IPS DF 6.9 (cell line): ENCODE measurements around the gene OR10R2.

Experiments
- DNase-seq: peaks from one replicate; pipeline ENCODE4 v3.0.0-alpha.2; 2013; ENCODE audit warnings: low read depth, low spot score
- H3K27ac ChIP-seq: one replicate; pipeline ENCODE4 v1.5.1; 2013; ENCODE audit warnings: low read length, control low read depth
- H3K27me3 ChIP-seq: 2 replicates; pipeline ENCODE4 v1.6.1; 2013; ENCODE audit warnings: mild to moderate bottlenecking, low read length; ENCODE audit not compliant: control insufficient read depth, insufficient read depth
- H3K36me3 ChIP-seq: 2 replicates; pipeline ENCODE4 v1.6.1; 2013; ENCODE audit warnings: low read length; ENCODE audit not compliant: control insufficient read depth, insufficient read depth
- H3K4me1 ChIP-seq: 2 replicates; pipeline ENCODE4 v1.6.1; 2013; ENCODE audit warnings: low read length; ENCODE audit not compliant: control insufficient read depth, insufficient read depth
- H3K4me3 ChIP-seq: 2 replicates; pipeline ENCODE4 v1.5.1; 2013; ENCODE audit warnings: mild to moderate bottlenecking, low read length
- H3K9me3 ChIP-seq: 2 replicates; pipeline ENCODE4 v1.6.1; 2013; ENCODE audit warnings: low read length, inconsistent platforms; ENCODE audit not compliant: control insufficient read depth, insufficient read depth
- WGBS: extraction: QIAGEN DNeasy Blood & Tissue Kit; methylation state at CpG from one replicate; pipeline ENCODE4 v1.1.7; 2013; ENCODE audit warnings: mixed read lengths, missing lambda C conversion rate; ENCODE audit not compliant: insufficient read length, insufficient coverage; 5-methylcytosine and 5-hydroxymethylcytosine counted together

OR10R2 gene

DNA sequence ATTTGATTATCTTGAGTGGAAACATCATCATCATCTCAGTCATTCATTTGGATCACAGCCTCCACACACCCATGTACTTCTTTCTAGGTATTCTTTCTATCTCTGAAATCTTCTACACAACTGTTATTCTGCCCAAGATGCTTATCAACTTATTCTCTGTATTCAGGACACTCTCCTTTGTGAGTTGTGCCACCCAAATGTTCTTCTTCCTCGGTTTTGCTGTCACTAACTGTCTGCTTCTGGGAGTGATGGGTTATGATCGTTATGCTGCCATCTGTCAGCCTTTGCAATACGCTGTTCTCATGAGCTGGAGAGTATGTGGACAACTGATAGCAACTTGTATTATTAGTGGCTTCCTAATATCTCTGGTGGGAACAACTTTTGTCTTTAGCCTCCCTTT, 19.3 kb downstream of the OR10R2 start:
- H3K4me1 ChIP-seq = no peaks in the 10 kb centered on the region
- H3K27ac ChIP-seq = no peak overlapping the region
- H3K4me3 ChIP-seq = no peak overlapping the region
- no peak for DNase-seq
- H3K36me3 ChIP-seq = no peaks in the 10 kb centered on the region
- H3K9me3 ChIP-seq = no peaks in the 10 kb centered on the region
- no peaks in the 10 kb centered on the region for H3K27me3 ChIP-seq
- no CpG with 5 or more reads among the region's 3 CpGs for WGBS

DNA sequence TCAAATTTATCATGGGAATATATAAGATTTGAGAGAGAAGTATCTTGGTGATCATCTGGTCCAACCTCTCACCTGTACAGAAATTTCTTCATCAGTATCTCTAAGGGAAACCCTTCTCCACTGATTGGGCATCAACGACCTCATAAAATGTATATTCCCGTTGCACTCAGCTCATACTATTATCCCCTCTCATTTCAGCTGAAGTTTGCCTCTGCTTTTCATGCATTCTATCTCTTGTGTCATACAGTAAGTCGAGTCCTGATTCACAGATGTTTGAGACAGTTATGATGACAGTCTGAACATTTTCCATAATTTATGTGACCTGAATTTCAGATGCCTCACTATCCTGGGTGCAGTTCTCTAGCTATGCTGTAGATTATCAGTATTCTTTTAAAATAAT, 21.0 kb downstream of the OR10R2 start:
- H3K9me3 ChIP-seq = no peaks in the 10 kb centered on the region
- DNase-seq = no peak
- no peaks in the 10 kb centered on the region for H3K4me1 ChIP-seq
- no peak overlapping the region for H3K4me3 ChIP-seq
- WGBS = no CpG with 5 or more reads among the region's 3 CpGs
- H3K27me3 ChIP-seq = no peaks in the 10 kb centered on the region
- H3K27ac ChIP-seq = no peak overlapping the region
- no peaks in the 10 kb centered on the region for H3K36me3 ChIP-seq

DNA sequence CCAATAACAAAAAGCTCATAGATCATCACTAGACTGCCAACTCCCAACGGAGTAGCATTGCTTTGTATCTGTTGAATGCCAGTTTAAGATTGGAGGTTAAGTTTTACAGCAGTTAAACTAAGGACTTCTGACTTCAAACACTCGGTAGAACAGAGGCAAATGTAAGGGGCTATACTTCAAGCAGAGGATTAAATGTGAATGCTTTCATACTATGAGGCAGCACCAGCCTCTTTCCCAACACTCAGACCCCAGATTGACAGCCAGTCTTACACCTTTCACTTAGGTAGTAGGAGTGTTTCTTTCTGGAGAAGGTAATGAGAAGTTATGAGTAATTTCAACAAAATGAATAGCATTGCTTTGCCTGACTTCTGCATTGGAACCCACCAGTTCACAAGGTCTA, 22.8 kb downstream of the OR10R2 start:
- Histone ChIP-seq H3K9me3 (no peaks in the 10 kb centered on the region), H3K27ac (no peak overlapping the region), H3K4me1 (no peaks in the 10 kb centered on the region), H3K4me3 (no peak overlapping the region), H3K36me3 (no peaks in the 10 kb centered on the region), H3K27me3 (no peaks in the 10 kb centered on the region)
- WGBS = no CpG with 5 or more reads among the region's 2 CpGs
- DNase-seq = no peak

DNA sequence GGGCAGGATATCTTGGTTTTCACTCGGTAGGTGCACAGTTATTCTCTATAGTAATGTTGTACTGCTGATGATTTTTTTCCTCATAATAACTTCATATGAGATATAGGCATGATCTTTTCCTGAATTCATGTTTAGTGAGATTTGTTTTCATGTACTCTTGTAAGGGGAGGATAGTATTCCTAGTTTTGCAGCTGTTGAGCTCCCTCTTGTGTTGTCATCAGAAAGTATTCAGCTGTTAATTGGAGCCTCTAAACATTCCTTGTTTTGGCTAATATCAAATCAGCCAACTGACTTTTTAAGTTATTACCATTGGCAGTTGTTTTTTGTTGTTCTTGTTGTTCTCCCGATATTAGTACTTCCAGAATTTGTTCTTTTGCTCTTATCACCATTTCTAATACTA, 24.4 kb downstream of the OR10R2 start:
- no peak overlapping the region for H3K4me3 ChIP-seq
- H3K27me3 ChIP-seq = no peaks in the 10 kb centered on the region
- DNase-seq = peak; percentile 9
- H3K4me1 ChIP-seq = no peaks in the 10 kb centered on the region
- no peak overlapping the region for H3K27ac ChIP-seq
- H3K9me3 ChIP-seq = no peaks in the 10 kb centered on the region
- WGBS = no CpG with 5 or more reads among the region's 2 CpGs
- no peaks in the 10 kb centered on the region for H3K36me3 ChIP-seq

DNA sequence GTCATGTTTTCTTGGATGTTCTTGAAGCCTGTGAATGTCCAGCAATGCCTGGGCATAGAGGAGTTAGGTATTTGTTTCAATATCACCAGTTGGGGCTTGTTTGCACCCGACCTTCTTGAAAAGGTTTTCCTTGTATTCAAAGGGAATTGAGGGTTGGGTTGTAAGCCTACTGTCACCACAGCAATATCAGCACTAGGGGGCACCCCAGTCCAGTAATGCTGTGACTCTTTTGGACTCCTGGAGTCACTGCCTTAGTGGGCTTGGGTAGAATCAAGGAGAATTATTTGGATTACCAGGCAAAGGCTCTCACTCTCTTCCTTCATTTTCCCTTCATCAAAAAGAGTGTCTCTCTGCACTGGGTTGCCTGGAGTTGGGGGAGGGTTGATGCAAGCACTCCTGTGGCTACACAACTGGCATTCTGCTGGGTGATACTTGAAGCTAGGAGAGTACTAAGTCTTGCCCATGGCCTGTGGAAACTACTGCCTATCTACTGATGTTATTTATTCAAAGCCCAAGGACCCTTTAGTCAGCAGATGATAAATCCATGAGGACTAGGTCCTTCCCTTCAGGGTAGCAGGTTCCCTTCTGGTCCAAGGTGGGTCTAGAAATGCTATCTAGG, 34.5 kb downstream of the OR10R2 start:
- peak; percentile 63 for DNase-seq
- H3K4me3 ChIP-seq = no peak overlapping the region
- no peaks in the 10 kb centered on the region for H3K9me3 ChIP-seq
- H3K36me3 ChIP-seq = no peaks in the 10 kb centered on the region
- H3K27ac ChIP-seq = no peak overlapping the region
- no peaks in the 10 kb centered on the region for H3K27me3 ChIP-seq
- H3K4me1 ChIP-seq = 0 out of 2 replicates have a peak, but pooled peaks cover 1% of the 10 kb centered on the region
- no CpG with 5 or more reads among the region's 1 CpG for WGBS

DNA sequence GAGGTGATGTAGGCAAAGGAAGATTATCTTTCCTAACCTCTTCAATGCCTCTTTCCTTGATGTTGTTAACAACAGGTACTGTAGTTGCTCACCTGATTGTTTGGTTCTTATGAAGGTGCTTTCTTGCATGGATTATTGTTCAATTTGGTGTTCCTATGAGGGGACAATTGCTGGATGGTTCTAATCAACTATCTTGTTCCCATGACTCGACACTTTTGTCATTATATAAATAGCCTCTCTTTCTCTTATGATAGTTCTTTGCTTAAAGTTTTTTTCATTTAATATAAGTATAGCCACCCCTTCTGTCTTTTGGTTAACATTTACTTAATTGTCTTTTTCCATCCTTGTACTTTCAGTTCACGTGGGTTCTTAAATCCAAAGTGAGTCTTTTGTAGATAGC, 35.5 kb downstream of the OR10R2 start:
- no CpG with 5 or more reads among the region's 2 CpGs for WGBS
- DNase-seq = no peak
- Histone ChIP-seq H3K9me3 (no peaks in the 10 kb centered on the region), H3K27ac (no peak overlapping the region), H3K27me3 (no peaks in the 10 kb centered on the region), H3K36me3 (no peaks in the 10 kb centered on the region), H3K4me1 (0 out of 2 replicates have a peak, but pooled peaks cover 1% of the 10 kb centered on the region), H3K4me3 (no peak overlapping the region)

DNA sequence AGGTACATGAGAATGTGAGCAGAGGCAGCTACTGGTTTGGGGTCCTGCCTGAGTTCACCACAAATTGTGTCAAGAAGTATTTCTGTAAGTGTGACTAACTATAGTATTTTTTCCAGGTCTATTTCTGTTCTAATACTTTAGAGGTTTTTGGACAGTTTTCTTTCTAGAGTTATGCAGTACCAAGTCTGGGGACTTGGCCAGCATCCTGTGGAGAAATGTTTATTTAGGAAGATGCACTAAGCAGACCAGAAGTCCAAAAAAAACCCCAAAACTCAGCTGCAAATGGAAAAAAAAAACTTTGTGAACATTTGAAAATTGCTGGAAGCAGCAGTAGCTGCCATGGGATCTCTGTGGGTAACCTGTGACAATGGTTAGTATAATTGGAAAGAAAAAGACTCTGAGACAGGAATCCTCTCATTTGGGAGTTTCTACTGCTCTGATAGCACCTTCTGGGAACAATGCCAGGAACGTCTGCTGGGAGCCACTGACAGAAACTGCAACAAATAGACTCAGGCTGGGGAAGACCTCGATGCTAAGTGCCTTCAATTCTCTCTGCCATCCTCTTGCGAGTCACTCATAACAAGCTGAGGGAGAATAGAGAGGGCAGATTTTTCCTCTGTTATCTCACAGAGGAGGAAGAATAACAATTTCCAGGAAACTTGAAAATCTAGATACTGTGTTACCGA, 37.6 kb downstream of the OR10R2 start:
- Histone ChIP-seq H3K27ac (no peak overlapping the region), H3K36me3 (no peaks in the 10 kb centered on the region), H3K9me3 (no peaks in the 10 kb centered on the region), H3K4me1 (0 out of 2 replicates have a peak, but pooled peaks cover 1% of the 10 kb centered on the region), H3K27me3 (no peaks in the 10 kb centered on the region), H3K4me3 (no peak overlapping the region)
- no peak for DNase-seq
- WGBS = no CpG with 5 or more reads among the region's 4 CpGs

DNA sequence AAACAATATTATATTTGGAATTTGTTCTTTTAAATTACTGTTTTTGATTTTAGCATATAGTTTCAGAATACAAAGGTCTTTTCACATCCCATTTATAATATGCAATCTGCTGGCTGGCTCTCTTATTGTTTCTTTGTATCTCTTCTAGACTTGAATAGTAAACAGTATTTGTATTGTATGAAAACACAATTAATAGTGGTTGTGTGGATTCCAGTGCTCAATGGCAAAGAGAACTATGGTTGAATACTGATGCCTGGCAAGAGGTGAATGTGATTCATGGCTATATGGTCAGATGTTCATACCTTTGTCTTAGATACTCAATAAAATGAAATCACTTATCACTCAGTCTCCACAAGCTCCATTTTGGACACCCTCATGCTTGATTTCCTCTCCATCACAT, 44.9 kb downstream of the OR10R2 start:
- no peaks in the 10 kb centered on the region for H3K9me3 ChIP-seq
- H3K27me3 ChIP-seq = no peaks in the 10 kb centered on the region
- no peaks in the 10 kb centered on the region for H3K4me1 ChIP-seq
- no peak for DNase-seq
- H3K4me3 ChIP-seq = no peak overlapping the region
- no peak overlapping the region for H3K27ac ChIP-seq
- H3K36me3 ChIP-seq = no peaks in the 10 kb centered on the region

DNA sequence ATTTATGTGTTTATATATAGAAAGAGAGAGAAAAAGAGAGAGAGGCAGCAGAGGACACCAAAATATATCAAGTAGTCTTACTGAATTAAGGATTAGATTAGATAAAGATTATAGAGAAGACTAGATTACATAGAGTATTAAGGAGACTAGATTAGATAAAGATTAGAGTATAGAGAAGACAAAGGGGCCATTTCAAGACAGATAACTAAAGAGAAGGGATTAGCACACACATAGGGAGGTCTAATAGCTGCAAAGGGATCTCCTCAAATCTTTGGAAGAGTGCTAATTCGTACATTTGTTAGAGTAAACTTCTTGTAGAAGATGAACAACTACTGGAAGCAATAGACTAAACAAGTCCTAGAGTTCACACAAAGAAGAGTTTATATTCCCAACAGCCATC, 48.0 kb downstream of the OR10R2 start:
- no peak overlapping the region for H3K27ac ChIP-seq
- H3K27me3 ChIP-seq = no peaks in the 10 kb centered on the region
- no peaks in the 10 kb centered on the region for H3K4me1 ChIP-seq
- DNase-seq = no peak
- H3K36me3 ChIP-seq = no peaks in the 10 kb centered on the region
- no peak overlapping the region for H3K4me3 ChIP-seq
- WGBS = no CpG with 5 or more reads among the region's 1 CpG
- H3K9me3 ChIP-seq = no peaks in the 10 kb centered on the region

DNA sequence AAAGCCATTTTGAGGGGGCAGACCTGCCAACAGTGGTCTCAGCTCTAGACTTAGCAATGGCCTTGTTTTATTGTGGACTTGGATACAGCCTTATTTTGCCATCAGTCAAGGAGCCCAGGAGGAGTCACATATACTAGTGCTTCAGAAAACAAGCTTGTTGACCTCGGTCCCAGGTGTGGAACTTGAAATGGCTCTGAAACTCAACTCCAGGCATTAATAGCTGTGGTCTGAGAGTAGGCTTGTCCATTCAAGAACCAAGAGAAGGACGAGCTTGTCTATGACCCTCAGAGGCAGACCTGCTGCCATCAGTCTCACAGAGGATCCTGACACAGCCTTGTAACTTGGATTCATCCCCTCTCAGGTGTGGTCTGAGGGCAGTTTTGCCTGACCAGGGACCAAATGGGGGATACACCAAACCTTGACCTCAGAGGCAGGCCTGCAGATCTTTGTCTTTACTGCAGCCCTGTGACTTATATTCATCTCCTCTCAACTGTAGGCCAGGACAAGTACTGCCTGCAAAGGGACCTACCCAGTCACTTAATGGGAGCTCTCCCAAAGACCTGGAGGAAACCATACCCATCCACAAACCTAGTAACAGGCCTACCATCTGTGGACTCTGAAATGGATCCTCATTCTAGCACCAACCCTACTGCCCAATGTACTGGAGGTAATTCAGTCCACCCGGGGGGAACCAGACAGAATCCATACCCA, 49.1 kb downstream of the OR10R2 start:
- H3K27ac ChIP-seq = no peak overlapping the region
- WGBS = no CpG with 5 or more reads among the region's 3 CpGs
- H3K4me3 ChIP-seq = no peak overlapping the region
- H3K27me3 ChIP-seq = no peaks in the 10 kb centered on the region
- DNase-seq = no peak
- no peaks in the 10 kb centered on the region for H3K9me3 ChIP-seq
- no peaks in the 10 kb centered on the region for H3K36me3 ChIP-seq
- H3K4me1 ChIP-seq = no peaks in the 10 kb centered on the region
